TTC549 (cell line): ENCODE results near the gene PLEKHA6.

Source experiments
- FAIRE-seq: peaks from 2 replicates; lab custom pipeline; 2012; peaks lifted over from hg19 to GRCh38; lab: Jason Lieb, UNC

The PLEKHA6 gene

DNA sequence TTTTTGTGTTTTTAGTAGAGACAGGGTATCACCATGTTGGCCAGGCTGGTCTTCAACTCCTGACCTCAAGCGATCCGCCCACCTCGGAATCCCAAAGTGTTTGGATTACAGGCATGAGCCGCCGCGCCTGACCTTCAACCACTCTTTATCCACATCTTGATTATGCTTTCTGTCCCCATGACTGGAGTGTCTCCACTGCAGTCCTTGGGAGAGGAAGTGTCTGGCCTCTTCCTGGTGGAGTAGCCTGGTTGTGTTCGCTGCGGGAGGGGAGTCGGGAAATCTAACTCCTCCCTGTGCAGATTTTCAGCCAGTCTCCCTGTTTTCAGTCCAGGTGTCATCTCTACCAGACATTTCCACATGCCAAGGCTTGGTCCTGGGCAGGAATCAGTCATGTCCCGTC, 173.1 kb downstream of the PLEKHA6 start:
- no peak for FAIRE-seq

- FAIRE-seq, result no peak
These were observed 178.6 kb downstream of the PLEKHA6 start for GRCh38 chr1:204181116-204181515.

DNA sequence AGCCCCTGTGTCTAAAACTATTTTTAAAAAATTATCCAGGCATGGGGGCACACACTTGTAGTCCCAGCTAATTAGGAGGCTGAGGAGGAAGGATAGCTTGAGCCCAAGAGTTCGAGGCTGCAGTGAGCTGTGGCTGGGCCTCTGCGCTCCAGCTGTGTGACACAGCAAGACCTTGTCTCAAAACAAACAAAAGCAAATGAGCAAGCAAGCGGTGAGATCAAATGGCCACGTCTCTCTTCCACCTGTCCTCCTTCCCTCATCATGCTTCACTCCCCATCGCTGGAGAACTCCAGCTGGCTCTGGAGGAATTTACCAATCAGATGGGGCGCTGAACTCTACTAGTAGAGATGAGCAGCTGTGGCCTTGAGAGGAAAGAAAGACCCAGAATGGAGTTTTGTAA, 179.6 kb downstream of the PLEKHA6 start:
- FAIRE-seq, result no peak

- FAIRE-seq, result no peak
These were observed 181.0 kb downstream of the PLEKHA6 start for GRCh38 chr1:204178487-204179281.

GRCh38 chr1:204177133-204177532, 182.6 kb downstream of the PLEKHA6 start:
- no peak for FAIRE-seq

- FAIRE-seq, result no peak
These were observed 183.7 kb downstream of the PLEKHA6 start for GRCh38 chr1:204176049-204176448.

GRCh38 chr1:204174958-204175357, 184.8 kb downstream of the PLEKHA6 start:
- FAIRE-seq, result no peak

- FAIRE-seq, result no peak
These were observed 187.2 kb downstream of the PLEKHA6 start for GRCh38 chr1:204172404-204173029.

DNA sequence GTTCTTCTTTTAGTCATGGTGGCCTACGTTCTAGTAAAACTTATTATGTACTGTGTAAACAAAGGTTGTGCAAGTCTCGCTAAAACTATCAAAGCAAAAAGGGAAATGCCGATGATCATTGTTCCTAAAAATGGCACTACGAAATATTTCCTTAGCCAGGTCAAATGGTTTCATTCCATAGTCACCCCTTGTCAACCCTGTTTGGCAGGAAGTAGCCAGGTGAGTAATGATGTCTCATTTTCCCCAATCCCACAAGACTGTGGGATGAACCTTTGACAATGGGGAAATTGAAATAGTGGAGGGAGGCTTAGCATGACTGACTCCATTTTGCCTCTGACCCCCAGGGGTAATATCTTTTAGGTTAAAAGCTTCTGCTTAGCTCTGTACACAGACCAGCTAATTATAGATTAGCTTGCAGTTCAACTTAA, 188.0 kb downstream of the PLEKHA6 start:
- no peak for FAIRE-seq

- no peak for FAIRE-seq
These were observed 189.1 kb downstream of the PLEKHA6 start for GRCh38 chr1:204170494-204171155.

GRCh38 chr1:204169858-204170257, 189.9 kb downstream of the PLEKHA6 start:
- FAIRE-seq, result no peak
